ENCODE measurements around the gene APOBEC4.

DNA sequence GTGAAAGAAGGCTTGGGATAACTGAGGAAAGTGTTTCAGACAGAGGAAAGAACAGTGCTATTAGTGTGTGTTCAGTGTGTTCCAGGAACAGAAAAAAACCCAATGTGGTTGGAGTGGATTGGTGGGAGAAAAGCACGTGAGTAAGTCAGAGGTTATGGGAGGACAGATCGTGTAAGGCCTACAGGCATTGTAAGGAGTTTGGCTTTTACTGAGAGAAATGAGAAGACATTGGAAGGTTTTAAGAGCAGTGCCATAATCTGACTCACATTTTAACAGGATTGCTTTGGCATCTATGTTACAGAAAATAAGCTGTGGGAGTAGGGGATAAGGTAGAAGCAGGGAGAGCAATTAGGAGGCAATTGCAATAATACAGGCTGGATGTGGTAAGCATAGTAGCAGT, 22.4 kb downstream of the APOBEC4 start:
- TF ChIP-seq YY1 (IDR thresholded peaks at IDR 0.05; ENCODE audit: insufficient read depth, insufficient read length) (no peak), SUZ12 (IDR thresholded peaks at IDR 0.05; ENCODE audit: extremely low read depth, insufficient read depth, insufficient read length) (no peak)
